Activated CD4-positive, alpha-beta T cell treated with anti-CD3 and anti-CD28 coated beads, Interleukin-2, amount 10 ng/mL, durations not matched to agents 7 days and 5 days (primary cell): ENCODE results near the gene UBR2. TPM values are rescaled to one million over a fixed set of nuclear protein-coding genes. Genes with fewer than 3 reads are reported as not detected.
"Not testable (repeated sequence)": the region's sequence is repeated elsewhere in the genome, so short reads cannot be mapped to it uniquely, and the experiment has no call there.

Experiments
- CTCF ChIA-PET: fragments of 350-600 bp; sonication (Branson Sonifier 250); formaldehyde crosslinking; loops from one replicate; lab custom pipeline; 2021; ENCODE audit warnings: antibody characterized with exemption; lab: Charles Lee
- POLR2A ChIA-PET: fragments of 350-600 bp; sonication (Branson Sonifier 250); formaldehyde crosslinking; loops from one replicate; lab custom pipeline; 2021; ENCODE audit warnings: antibody characterized with exemption; lab: Charles Lee
- DNase-seq: peaks from one replicate; pipeline ENCODE4 v3.0.0-alpha.2; 2020
- H3K27ac Mint-ChIP-seq: one replicate; pipeline ENCODE4 v1.8.0; 2021; ENCODE audit warnings: mild to moderate bottlenecking, moderate library complexity, mixed read lengths
- H3K27me3 Mint-ChIP-seq: one replicate; pipeline ENCODE4 v1.8.0; 2021; ENCODE audit warnings: mixed read lengths
- H3K36me3 Mint-ChIP-seq: one replicate; pipeline ENCODE4 v1.8.0; 2021; ENCODE audit warnings: low read depth, mixed read lengths
- H3K4me1 Mint-ChIP-seq: one replicate; pipeline ENCODE4 v1.8.0; 2021; ENCODE audit warnings: mixed read lengths
- H3K4me3 Mint-ChIP-seq: one replicate; pipeline ENCODE4 v1.8.0; 2021; ENCODE audit warnings: mild to moderate bottlenecking, moderate library complexity, mixed read lengths
- H3K9me3 Mint-ChIP-seq: one replicate; pipeline ENCODE4 v1.8.0; 2021; ENCODE audit warnings: mixed read lengths
- total RNA-seq, 2 experiments: library from RNA; stranded (reverse); gene quantifications; one replicate each; pipeline ENCODE4 v1.2.3, GENCODE V29; 2021

Gene UBR2
- total RNA-seq, 2 experiments from 2014 or later: 30.2 to 32.1 TPM

DNA sequence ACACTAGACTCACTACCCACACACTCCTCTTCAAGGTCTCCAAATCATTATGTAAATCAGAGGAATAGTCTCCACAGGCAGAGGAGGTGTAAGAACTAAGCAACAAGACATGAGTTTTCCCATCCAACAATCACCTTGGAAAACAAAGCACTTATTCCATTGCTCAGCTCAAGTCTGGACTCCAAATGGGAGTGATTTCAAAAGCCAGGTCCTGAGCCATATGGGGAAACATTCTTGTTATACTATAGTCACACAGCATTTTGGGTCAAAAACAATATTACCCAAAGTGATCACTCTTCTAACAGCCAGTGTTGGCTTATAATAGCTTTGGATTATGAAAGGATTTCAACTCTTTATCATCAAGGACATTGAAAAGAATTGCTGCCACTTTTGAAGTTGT is 162.2 kb downstream of the UBR2 start:
- Mint-ChIP-seq H3K27me3 (peaks cover 6% of the 10 kb centered on the region), H3K4me1 (peaks cover 24% of the 10 kb centered on the region), H3K36me3 (no peaks in the 10 kb centered on the region), H3K9me3 (no peaks in the 10 kb centered on the region), H3K27ac (peak overlapping the region; percentile 97), H3K4me3 (peak overlapping the region; percentile 70)
- no peak for DNase-seq
- ChIA-PET POLR2A (interaction anchor here (0.6 to 0.8 kb wide), 2 partner anchors 34 to 50 kb away, joined by 3 to 10 read pairs; no protein-coding TSS in a partner anchor), CTCF (interaction anchor here (0.5 to 2.5 kb wide), 18 partner anchors 8 to 501 kb away, joined by 3 to 19 read pairs (median 4); partner anchors contain the start of gene TBCC)

DNA sequence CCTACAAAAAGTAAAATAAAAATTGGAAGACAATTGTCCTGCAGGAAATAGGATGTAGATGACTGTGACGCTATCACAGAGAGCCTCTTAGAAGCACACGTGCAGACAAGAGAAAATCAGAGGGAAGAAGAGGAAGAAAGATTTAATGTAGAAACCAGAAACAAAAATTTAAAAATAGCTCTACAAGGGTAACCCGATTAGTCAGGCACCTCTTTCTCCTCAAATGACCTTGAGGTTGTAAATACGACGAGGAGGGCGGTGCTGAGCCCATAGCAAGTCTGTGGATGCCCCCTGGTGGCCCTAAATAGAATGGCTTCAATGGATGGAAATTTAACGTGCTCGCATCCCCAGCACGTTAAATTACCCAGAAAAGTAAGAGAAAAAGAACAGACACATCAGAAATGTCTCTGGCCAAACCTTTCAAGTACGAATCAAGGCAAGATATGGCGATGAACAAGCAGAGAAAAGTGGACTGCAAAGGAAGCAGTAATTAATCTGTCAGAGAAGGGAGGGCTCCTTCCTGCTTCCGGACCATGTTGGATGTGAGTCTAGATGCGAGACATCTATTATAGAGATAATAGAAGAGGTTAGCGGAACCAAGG is 162.8 kb downstream of the UBR2 start:
- POLR2A ChIA-PET: interaction anchor here (0.8 to 1.0 kb wide), 2 partner anchors 34 to 203 kb away, joined by 3 read pairs; partner anchors contain the start of gene CNPY3
- CTCF ChIA-PET: interaction anchor here (0.5 to 2.5 kb wide), 18 partner anchors 8 to 501 kb away, joined by 3 to 19 read pairs (median 4); partner anchors contain the start of gene TBCC
- Mint-ChIP-seq H3K36me3 (no peaks in the 10 kb centered on the region), H3K4me1 (peaks cover 24% of the 10 kb centered on the region), H3K9me3 (no peaks in the 10 kb centered on the region), H3K27ac (peak overlapping the region; percentile 97), H3K27me3 (peaks cover 3% of the 10 kb centered on the region), H3K4me3 (peak overlapping the region; percentile 70)
- DNase-seq: peak; percentile 80

DNA sequence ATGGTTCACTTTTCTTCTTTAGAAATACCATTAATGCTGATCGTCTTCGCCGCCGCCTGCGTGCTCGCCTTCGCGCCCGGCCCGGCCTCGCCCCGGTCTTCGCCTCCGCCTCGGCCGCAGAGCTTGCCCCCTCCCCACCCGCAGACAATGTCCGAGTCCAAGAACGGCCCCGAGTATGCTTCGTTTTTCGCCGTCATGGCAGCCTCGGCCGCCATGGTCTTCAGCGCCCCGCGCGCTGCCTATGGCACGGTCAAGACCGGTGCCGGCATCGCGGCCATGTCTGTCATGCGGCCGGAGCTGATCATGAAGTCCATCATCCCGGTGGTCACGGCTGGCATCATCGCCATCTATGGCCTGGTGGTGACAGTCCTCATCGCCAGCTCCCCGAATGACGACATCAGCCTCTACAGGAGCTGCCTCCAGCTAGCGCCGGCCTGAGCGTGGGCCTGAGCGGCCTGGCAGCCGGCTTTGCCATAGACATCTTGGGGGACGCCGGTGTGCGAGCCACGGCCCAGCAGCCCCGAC is 163.3 kb downstream of the UBR2 start:
- Mint-ChIP-seq H3K4me3 (peak overlapping the region; percentile 70), H3K4me1 (peaks cover 24% of the 10 kb centered on the region), H3K27ac (peak overlapping the region; percentile 97), H3K36me3 (no peaks in the 10 kb centered on the region), H3K27me3 (peaks cover 3% of the 10 kb centered on the region), H3K9me3 (no peaks in the 10 kb centered on the region)
- ChIA-PET POLR2A (interaction anchor here (1.0 kb wide), 1 partner anchor 203 kb away, joined by 3 read pairs; the partner anchor contains the start of gene CNPY3), CTCF (interaction anchor here (1.1 to 2.5 kb wide), 9 partner anchors 15 to 66 kb away, joined by 3 to 19 read pairs (median 4); partner anchors contain the start of gene TBCC)
- no peak for DNase-seq

DNA sequence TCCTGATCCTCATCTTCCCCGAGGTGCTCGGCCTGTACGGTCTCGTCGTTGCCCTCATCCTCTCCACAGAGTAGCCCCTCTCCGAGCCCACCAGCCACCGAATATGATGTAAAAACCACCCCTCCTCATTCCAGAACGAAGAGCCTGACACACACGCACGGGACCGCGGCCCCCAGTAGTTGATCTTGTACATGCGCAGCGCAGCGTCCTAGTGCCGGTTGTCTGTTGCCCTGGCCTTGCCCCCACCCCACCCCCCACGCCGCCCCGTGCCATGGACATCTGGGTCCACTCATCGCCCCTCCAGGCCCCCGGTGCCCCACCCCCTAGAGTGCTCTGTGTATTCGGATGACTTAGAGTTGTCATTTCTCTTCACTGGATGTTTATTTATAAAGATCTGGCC is 163.8 kb downstream of the UBR2 start:
- POLR2A ChIA-PET: no interaction called here
- Mint-ChIP-seq H3K4me3 (peak overlapping the region; percentile 40), H3K36me3 (no peaks in the 10 kb centered on the region), H3K4me1 (peaks cover 24% of the 10 kb centered on the region), H3K9me3 (peaks cover 2% of the 10 kb centered on the region), H3K27ac (peak overlapping the region; percentile 97), H3K27me3 (peaks cover 3% of the 10 kb centered on the region)
- CTCF ChIA-PET: interaction anchor here (1.0 to 2.5 kb wide), 8 partner anchors 14 to 66 kb away, joined by 3 to 19 read pairs (median 4); partner anchors contain the start of gene TBCC
- no peak for DNase-seq

DNA sequence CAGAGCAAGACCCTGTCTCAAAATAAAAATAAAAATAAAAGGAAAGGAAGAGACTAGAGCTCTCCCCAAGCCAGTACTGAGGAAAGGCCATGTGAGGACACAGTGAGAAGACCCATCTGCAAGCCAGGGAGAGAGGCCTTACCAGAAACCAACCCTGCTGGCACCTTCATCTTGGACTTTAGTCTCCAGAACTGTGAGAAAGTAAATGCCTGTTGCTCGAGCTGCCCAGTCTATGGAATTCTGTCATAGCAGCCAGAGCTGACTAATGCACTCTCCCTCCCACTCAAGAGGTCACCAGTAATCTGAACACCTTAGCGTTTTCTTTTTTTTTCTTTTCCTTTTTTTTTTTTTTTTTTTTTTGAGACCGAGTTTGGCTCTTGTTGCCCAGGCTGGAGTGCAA is 165.9 kb downstream of the UBR2 start:
- POLR2A ChIA-PET: no interaction called here
- H3K36me3 Mint-ChIP-seq: no peaks in the 10 kb centered on the region

DNA sequence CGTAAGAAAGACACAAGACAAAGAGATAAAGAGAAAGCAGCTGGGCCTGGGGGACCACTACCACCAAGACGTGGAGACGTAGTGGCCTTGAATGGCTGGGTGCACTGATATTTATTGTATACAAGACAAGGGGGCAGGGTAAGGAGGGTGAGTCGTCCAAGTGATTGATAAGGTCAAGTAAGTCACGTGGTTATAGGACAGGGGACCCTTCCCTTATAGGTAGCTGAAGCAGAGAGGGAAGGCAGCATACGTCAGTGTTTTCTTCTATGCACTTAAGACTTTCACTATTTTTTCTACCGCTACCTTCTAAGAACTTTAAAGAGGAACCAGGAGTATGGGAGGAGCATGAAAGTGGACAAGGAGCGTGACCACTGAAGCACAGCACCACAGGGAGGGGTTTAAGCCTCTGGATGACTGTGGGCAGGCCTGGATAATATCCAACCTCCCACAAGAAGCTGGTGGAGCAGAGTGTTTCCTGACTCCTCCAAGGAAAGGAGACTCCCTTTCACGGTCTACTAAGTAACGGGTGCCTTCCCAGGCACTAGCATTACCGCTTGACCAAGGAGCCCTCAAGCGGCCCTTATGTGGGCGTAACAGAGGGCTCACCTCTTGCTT is 170.1 kb downstream of the UBR2 start:
- CTCF ChIA-PET: interaction anchor here (0.6 to 0.8 kb wide), 3 partner anchors 8 to 278 kb away, joined by 3 to 5 read pairs (median 3); no protein-coding TSS in a partner anchor
- not testable (repeated sequence) for H3K27me3 Mint-ChIP-seq

More for the DNA sequence above, 165.9 kb downstream of the UBR2 start:
- Mint-ChIP-seq H3K27ac (no peak overlapping the region), H3K4me1 (peaks cover 24% of the 10 kb centered on the region), H3K27me3 (no peaks in the 10 kb centered on the region), H3K9me3 (peaks cover 3% of the 10 kb centered on the region), H3K4me3 (no peak overlapping the region)
- DNase-seq: no peak
- CTCF ChIA-PET: interaction anchor here (0.7 to 1.8 kb wide), 6 partner anchors 14 to 693 kb away, joined by 3 to 6 read pairs (median 4); no protein-coding TSS in a partner anchor

DNA sequence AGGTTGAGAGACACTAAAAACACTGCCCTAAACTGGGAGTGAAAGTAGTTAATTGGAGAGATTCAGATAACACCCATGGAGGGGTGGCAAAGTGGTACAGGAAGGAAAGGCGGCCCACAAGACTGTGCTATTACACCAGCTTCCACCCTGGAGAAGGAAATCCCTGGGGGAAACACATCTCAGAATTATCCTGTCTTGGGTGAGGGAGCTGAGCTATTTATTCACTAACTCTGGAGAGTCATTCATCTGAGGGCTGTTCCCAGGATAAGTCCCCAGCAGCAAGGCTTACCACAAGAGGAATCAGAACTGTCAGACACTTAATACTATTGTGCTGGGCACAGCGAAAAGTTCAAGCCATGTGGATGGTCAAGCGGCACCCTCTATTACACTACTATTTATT is 172.1 kb downstream of the UBR2 start:
- H3K4me1 Mint-ChIP-seq: peaks cover 3% of the 10 kb centered on the region
- no peak overlapping the region for H3K27ac Mint-ChIP-seq
- no peaks in the 10 kb centered on the region for H3K36me3 Mint-ChIP-seq
- H3K9me3 Mint-ChIP-seq: peaks cover 3% of the 10 kb centered on the region
- ChIA-PET POLR2A (no interaction called here), CTCF (no interaction called here)
- H3K4me3 Mint-ChIP-seq: no peak overlapping the region
- DNase-seq: no peak
- peaks cover 11% of the 10 kb centered on the region for H3K27me3 Mint-ChIP-seq

More for the DNA sequence above, 170.1 kb downstream of the UBR2 start:
- not testable (repeated sequence) for H3K9me3 Mint-ChIP-seq, H3K27ac Mint-ChIP-seq, H3K36me3 Mint-ChIP-seq, DNase-seq, H3K4me3 Mint-ChIP-seq, H3K4me1 Mint-ChIP-seq
- POLR2A ChIA-PET: interaction anchor here (0.6 kb wide), 1 partner anchor 18 kb away, joined by 3 read pairs; no protein-coding TSS in a partner anchor

DNA sequence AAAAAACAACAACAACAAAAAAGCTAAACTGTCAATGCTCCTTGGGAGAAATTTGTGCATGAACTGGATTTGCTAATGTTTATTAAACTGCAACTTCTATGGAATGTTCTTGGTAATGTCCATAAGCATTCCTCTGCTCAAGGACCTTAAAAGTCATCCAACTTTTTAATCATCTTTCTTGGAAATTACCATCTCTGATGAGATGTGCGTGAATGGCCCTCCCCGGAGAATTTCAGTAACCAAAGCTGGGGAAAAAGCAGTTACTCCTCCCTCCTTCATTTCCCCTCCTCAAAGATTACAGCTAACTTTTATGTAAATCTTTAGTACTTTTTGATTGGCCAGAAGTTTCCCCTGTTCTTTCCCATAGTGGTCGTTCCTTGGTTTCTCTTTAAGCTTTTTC is 176.9 kb downstream of the UBR2 start:
- peaks cover 12% of the 10 kb centered on the region for H3K36me3 Mint-ChIP-seq
- no peak overlapping the region for H3K4me3 Mint-ChIP-seq
- H3K4me1 Mint-ChIP-seq: peaks cover 18% of the 10 kb centered on the region
- no peaks in the 10 kb centered on the region for H3K9me3 Mint-ChIP-seq
- DNase-seq: no peak
- ChIA-PET CTCF (interaction anchor here (0.9 to 1.8 kb wide), 4 partner anchors 9 to 46 kb away, joined by 3 to 5 read pairs (median 4); no protein-coding TSS in a partner anchor), POLR2A (no interaction called here)
- peaks cover 11% of the 10 kb centered on the region for H3K27me3 Mint-ChIP-seq
- H3K27ac Mint-ChIP-seq: no peak overlapping the region

DNA sequence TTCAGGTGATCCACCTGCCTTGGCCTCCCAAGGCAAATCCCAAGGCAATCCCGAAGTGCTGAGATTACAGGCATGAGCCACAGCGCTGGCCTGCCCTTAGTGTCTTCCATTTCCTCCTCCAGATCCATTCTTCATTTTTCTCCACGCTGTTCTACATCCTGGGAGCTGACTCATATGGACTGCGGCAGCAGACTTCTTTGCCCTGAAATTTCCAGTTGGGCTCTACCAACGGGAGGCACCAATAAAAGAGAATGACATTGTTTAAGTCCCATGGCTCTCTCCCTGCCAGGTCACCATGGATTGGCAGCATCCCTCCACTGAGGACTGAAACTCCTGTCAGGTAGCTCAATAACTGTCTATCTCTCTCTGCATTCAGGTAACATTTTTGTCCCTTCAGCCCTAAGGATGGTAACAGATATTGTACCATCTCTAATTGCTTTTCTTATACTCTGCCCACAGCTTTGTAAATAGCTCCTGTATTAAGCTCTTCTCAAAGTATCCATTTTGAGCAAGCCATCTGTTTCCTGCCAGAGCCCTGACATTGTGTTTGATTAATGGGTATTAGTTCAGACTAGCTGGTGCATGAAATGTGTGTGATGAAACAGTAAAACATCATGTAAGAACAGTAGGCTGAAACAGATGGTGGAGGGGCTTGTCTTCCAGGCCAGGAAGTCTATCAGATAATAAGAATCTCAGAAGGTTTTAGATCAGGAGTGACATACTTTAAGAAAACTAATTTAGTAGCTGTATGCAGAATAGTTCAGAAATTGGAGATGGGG is 178.5 kb downstream of the UBR2 start:
- no peak for DNase-seq
- ChIA-PET CTCF (interaction anchor here (1.4 kb wide), 1 partner anchor 16 kb away, joined by 6 read pairs; no protein-coding TSS in a partner anchor), POLR2A (no interaction called here)
- Mint-ChIP-seq H3K4me1 (peaks cover 20% of the 10 kb centered on the region), H3K27me3 (peaks cover 10% of the 10 kb centered on the region), H3K4me3 (no peak overlapping the region), H3K27ac (no peak overlapping the region), H3K9me3 (no peaks in the 10 kb centered on the region), H3K36me3 (peaks cover 14% of the 10 kb centered on the region)

Other genes starting within 250 kb of the UBR2 start
- 10 to 100 TPM; 18.6 to 20.3 TPM for gene TRERF1, start 112.1 kb upstream of the UBR2 start, total RNA-seq
- not detected for gene PRPH2, start 158.6 kb downstream of the UBR2 start, total RNA-seq
- 10 to 100 TPM; 37.1 to 38.6 TPM for gene TBCC, start 182.1 kb downstream of the UBR2 start, total RNA-seq
- gene BICRAL, start 218.0 kb downstream of the UBR2 start, total RNA-seq: 10 to 100 TPM; 23.4 to 27.8 TPM